Right lobe of liver (tissue), 6 donors: ENCODE measurements around the gene RASL10A. TPM values are rescaled to one million over a fixed set of nuclear protein-coding genes. Genes with fewer than 3 reads are reported as not detected.

ENCODE experiments used
- ATAC-seq, 4 donors: fragments of 200-7000 bp; cut with Tn5 transposase; one replicate each; pipeline ENCODE4 v1.9.1; 2020; ENCODE audit warnings: mild to moderate bottlenecking in 4 of 4, moderate library complexity in 4 of 4
- DNase-seq, 3 donors: peaks; one replicate each; pipeline ENCODE4 v3.0.0-alpha.2; 2020
- H3K27ac ChIP-seq, 3 donors: fragments of 200-600 bp; one replicate each; pipeline ENCODE4 v1.8.0; 2022
- H3K27me3 ChIP-seq, 2 donors: fragments of 200-600 bp; one replicate each; pipeline ENCODE4 v1.8.0; 2022
- H3K36me3 ChIP-seq, 4 donors: fragments of 200-600 bp; sonication (generic) in 1 of 4; one replicate each; pipeline versions ENCODE4 v1.5.1 to v1.8.0; 2017 to 2022; ENCODE audit warnings: control low read depth in 1 of 4
- H3K4me1 ChIP-seq, 4 donors: fragments of 200-600 bp; sonication (generic) in 1 of 4; one replicate each; pipeline versions ENCODE4 v1.5.1 to v1.8.0; 2017 to 2022; ENCODE audit warnings: control low read depth in 1 of 4
- H3K4me3 ChIP-seq, 3 donors: fragments of 200-600 bp; one replicate each; pipeline ENCODE4 v1.8.0; 2022
- H3K9me3 ChIP-seq, 4 donors: fragments of 200-600 bp; sonication (generic) in 1 of 4; one replicate each; pipeline versions ENCODE4 v1.5.1 to v1.8.0; 2017 to 2022; ENCODE audit warnings: control low read depth in 1 of 4
- POLR2A ChIP-seq: fragments of 450-650 bp; IDR thresholded peaks from one replicate; pipeline ENCODE4 v1.6.1; 2017; ENCODE audit warnings: antibody characterized with exemption, mild to moderate bottlenecking
- WGBS: methylation state at CpG from one replicate; pipeline ENCODE4 v1.1.6; 2018; ENCODE audit warnings: low coverage, low lambda C conversion rate; ENCODE audit not compliant: insufficient coverage; ENCODE audit errors: missing lambda C conversion rate; 5-methylcytosine and 5-hydroxymethylcytosine counted together
- intact Hi-C, 2 donors: fragments of 100-400 bp; cut with DNase I; formaldehyde crosslinking; loops; one replicate each; pipeline versions ENCODE4 v1.11.2 to v1.14.1; 2022
- total RNA-seq, 6 experiments: library from RNA; depleted of rRNA in 2 of 6; stranded (reverse); fragments of >200 nt in 2 of 6; fragmentation: NEBNext Ultra II Directional in 3 of 6; extraction: Animal tissue kit (Norgen Biotek cat#: 25700) in 3 of 6; gene quantifications; one replicate each; pipeline versions ENCODE4 v1.1.0 to v1.2.4, GENCODE V29; 2016 to 2023
- TF ChIP-seq, protein P1 (sequence below), 4 donors: fragments of 200-600 bp in 3 of 4; fragments of 450-650 bp in 1 of 4; IDR thresholded peaks; one replicate each; pipeline versions ENCODE4 v1.5.1 to v1.8.0; 2016 to 2022; ENCODE audit warnings: antibody characterized with exemption in 4 of 4, mild to moderate bottlenecking in 2 of 4
- donor health status: DM: no; HTN: yes; CAD: no.
- donor health status: DM: no; HTN: no; CAD: no.
- donor health status: DM: no; HTN: no; CAD: no.
- donor health status: DM: no; HTN: yes; CAD: no.
- donor health status: DM: no; HTN: yes; CAD: no.

The RASL10A gene
- total RNA-seq, 6 experiments from 2014 or later, result 0.32 to 1.2 (median 0.87) TPM

DNA sequence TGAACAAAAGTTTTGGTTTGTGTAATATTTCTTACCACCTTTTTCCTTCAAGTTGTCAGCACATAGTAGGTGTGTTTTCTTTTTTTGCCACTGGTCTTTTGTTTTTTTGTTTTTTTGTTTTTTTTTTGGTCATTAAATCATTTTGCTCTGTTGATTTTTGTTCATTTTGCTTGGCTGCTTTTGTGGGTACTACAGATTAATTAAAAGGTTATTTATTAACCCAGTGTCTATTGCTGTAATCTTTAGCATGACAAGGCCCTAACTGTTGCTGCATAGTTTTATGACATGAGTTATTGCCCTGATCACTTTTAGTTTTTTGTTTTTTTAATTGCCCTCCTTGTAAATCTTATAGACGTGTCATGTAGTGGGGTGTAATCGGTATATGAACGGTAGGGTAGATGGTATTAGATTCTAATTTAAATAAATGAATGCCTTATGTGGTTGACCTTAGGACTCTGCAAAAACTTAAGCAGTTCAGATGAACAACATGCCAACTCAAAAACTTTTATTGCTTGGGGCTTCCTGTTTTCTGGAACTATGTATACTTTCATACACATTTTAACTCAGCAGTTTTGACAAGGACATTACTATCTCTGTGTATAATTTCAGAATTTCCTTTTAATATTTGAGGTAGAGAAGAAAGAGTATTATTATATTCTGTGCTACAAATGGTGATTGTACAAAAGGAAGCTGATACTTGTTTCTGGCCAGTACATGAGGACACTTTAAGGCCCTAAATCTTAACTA is 39.5 kb downstream of the RASL10A start:
- 14% methylated on average over 3 of the region's 3 CpGs for WGBS
- no peak overlapping the region for H3K4me3 ChIP-seq
- TF ChIP-seq POLR2A, result no peak
- TF ChIP-seq, protein P1, sequence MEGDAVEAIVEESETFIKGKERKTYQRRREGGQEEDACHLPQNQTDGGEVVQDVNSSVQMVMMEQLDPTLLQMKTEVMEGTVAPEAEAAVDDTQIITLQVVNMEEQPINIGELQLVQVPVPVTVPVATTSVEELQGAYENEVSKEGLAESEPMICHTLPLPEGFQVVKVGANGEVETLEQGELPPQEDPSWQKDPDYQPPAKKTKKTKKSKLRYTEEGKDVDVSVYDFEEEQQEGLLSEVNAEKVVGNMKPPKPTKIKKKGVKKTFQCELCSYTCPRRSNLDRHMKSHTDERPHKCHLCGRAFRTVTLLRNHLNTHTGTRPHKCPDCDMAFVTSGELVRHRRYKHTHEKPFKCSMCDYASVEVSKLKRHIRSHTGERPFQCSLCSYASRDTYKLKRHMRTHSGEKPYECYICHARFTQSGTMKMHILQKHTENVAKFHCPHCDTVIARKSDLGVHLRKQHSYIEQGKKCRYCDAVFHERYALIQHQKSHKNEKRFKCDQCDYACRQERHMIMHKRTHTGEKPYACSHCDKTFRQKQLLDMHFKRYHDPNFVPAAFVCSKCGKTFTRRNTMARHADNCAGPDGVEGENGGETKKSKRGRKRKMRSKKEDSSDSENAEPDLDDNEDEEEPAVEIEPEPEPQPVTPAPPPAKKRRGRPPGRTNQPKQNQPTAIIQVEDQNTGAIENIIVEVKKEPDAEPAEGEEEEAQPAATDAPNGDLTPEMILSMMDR (IDR thresholded peaks at IDR 0.05), result no peak

DNA sequence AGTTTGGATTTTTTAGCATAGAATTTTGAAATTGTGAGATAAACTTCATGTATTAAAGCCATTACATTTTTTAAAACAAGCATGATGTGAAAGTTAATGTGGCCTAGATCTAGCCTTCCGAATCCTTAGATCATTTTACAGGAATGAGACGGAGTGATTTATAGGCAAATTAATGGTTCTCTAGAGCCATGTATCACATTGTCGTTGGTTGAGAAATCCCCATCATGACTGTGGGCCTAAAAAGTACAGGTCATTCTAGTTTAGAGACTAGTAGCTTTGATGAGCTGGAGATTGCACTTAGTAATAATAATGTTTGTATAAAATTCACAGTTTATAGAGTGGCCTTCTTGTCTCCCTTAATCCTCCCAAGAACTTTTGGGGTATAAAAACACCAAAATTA is 40.3 kb downstream of the RASL10A start:
- no peaks in the 10 kb centered on the region for H3K27me3 ChIP-seq
- 52% methylated on average over 3 of the region's 3 CpGs for WGBS
- DNase-seq (no peak), ATAC-seq (peak in 1 of 4 donors; percentile 30)
- peaks cover 0 to 61% (median 21%) of the 10 kb centered on the region in 4 donors for H3K4me1 ChIP-seq
- intact Hi-C loops, result no loop called here
- H3K36me3 ChIP-seq, result peaks cover 15 to 78% (median 43%) of the 10 kb centered on the region in 4 donors
- no peaks in the 10 kb centered on the region for H3K9me3 ChIP-seq
- H3K27ac ChIP-seq, result peak overlapping the region in 1 of 3 donors; percentile 19
- H3K4me3 ChIP-seq, result no peak overlapping the region
- TF ChIP-seq POLR2A, result no peak
- TF ChIP-seq, protein P1 (IDR thresholded peaks at IDR 0.05), result no peak

More for the DNA sequence above, 39.5 kb downstream of the RASL10A start:
- intact Hi-C loops, result no loop called here
- no peaks in the 10 kb centered on the region for H3K9me3 ChIP-seq
- ATAC-seq (peak; percentile 69 to 82 (median 74)), DNase-seq (no peak)
- peak overlapping the region in 1 of 3 donors; percentile 19 for H3K27ac ChIP-seq
- peaks cover 15 to 86% (median 47%) of the 10 kb centered on the region in 4 donors for H3K36me3 ChIP-seq
- H3K27me3 ChIP-seq, result no peaks in the 10 kb centered on the region
- peaks cover 0 to 59% (median 20%) of the 10 kb centered on the region in 4 donors for H3K4me1 ChIP-seq

DNA sequence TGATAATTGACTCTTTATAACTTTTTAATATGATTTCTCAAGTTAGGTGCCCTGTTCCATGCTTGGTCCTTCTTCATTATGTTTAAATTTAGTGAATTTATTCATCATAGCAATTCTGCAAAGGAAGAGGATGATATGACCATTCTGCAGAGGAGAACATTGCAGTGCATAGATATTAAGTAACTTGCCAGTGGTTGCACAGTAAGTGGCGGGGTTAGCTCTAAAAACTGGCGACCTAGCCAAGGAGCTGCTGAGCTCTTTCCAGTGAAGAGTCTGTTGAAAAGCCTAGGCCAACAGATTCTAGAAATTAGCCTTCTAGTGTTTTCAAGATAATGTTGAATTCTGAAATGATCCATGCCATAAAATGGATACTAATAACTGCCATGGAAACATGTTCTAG is 42.9 kb downstream of the RASL10A start:
- H3K4me3 ChIP-seq, result no peak overlapping the region
- TF ChIP-seq, protein P1 (IDR thresholded peaks at IDR 0.05), result no peak
- TF ChIP-seq POLR2A, result no peak
- no peak overlapping the region for H3K27ac ChIP-seq
- no peaks in the 10 kb centered on the region for H3K27me3 ChIP-seq
- intact Hi-C loops, result no loop called here
- H3K9me3 ChIP-seq, result no peaks in the 10 kb centered on the region
- ATAC-seq (no peak), DNase-seq (no peak)
- H3K36me3 ChIP-seq, result peaks cover 7 to 52% (median 29%) of the 10 kb centered on the region in 4 donors
- peaks cover 0 to 67% (median 21%) of the 10 kb centered on the region in 4 donors for H3K4me1 ChIP-seq
- 73% methylated on average over 2 of the region's 2 CpGs for WGBS

DNA sequence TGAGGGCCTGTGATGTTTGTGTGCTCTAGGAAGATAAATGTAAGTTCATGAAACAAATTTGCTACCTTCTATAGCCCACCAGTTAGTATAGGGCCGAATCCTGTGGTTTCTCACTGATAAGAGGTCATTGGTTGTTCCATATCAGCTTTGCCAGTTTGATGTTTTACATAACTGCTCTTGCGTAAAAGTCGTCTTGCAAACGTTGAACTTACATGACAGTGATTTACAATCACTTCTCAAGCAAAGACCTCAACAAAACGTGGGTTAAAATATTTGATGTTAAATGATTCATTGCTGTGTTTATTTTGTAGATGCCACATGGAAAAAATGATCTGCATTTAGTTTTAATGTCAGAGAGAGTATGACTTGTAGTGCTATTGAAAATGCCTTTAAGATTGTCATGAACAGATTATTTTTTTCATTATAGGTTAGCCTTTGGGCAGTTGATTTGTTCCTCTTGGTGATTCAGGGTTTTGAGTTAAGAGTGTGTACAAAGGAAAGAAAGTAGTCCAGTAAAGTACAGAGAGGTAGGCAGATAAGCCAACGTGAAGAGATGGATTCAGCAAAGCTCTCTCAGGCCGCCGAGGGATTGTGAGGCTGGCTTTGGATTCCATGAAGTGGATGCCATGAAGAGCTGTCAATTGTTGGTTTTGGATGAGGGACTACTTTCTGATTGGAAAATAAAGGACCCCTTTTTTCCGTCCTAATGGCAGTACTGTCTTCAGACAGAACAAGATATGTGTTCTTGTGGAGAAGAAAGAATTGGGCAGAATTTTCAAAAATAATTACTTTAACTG is 44.8 kb downstream of the RASL10A start:
- ATAC-seq, result peak in 3 of 4 donors; percentile 1 to 12 (median 6)
- Histone ChIP-seq H3K9me3 (no peaks in the 10 kb centered on the region), H3K4me1 (peaks cover 0 to 61% (median 22%) of the 10 kb centered on the region in 4 donors), H3K4me3 (peak overlapping the region; percentile 63 to 98 (median 87)), H3K36me3 (peaks cover 3 to 38% (median 22%) of the 10 kb centered on the region in 4 donors), H3K27me3 (no peaks in the 10 kb centered on the region), H3K27ac (peak overlapping the region in 2 of 3 donors; percentile 98 to 100)
- DNase-seq, result no peak
- intact Hi-C loops, result no loop called here
- 14% methylated on average over 9 of the region's 9 CpGs for WGBS
- TF ChIP-seq POLR2A, result no peak
- TF ChIP-seq, protein P1 (IDR thresholded peaks at IDR 0.05), result no peak
